ENCODE results near the gene RETREG1.

DNA sequence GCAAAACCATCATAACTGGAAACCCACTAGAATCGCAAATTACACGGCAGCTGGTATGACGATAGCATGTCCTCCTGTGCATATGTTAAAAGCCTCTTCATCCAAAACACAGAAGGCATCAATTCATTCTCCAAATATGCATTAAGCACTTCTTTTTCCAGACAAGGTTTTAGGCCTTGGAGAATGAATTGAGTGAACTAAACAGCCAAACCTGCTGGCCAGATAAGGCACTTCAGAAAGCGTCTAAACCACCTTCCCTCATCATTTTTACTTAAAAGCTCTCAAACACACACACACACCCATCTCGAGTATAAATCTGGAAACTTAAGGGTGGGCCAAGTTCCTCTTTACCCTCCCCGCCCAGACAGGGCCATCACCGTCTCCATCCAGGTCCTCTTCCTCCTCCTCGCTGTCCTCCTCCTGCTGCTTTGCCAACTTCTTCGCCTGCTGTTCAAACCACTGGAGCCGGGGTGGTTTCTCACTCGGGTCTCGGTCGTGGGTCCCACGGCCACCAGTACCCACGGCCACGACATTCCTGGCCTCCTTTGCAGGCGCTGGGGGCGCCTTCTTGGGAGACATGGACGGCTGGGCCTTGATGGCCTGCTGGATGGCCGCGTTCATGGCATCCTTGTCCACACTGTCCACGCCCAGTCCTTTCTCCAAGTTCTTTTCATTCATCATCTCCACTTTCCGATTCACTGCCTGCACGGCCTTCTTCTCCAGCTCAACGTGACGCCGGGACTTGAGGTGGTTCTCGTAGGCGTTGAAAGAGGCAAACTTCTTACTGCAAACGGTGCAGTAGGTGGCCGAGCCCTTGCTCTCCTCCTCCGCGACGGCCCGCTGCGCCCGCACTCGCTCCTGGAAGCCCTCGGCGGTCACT lies 151.9 kb downstream of the RETREG1 start:
- TF ChIP-seq EZH2 (IDR thresholded peaks at IDR 0.05; ENCODE audit: borderline replicate concordance, low read depth, low read length, poor library complexity, severe bottlenecking): no peak
- TF ChIP-seq, protein P1, sequence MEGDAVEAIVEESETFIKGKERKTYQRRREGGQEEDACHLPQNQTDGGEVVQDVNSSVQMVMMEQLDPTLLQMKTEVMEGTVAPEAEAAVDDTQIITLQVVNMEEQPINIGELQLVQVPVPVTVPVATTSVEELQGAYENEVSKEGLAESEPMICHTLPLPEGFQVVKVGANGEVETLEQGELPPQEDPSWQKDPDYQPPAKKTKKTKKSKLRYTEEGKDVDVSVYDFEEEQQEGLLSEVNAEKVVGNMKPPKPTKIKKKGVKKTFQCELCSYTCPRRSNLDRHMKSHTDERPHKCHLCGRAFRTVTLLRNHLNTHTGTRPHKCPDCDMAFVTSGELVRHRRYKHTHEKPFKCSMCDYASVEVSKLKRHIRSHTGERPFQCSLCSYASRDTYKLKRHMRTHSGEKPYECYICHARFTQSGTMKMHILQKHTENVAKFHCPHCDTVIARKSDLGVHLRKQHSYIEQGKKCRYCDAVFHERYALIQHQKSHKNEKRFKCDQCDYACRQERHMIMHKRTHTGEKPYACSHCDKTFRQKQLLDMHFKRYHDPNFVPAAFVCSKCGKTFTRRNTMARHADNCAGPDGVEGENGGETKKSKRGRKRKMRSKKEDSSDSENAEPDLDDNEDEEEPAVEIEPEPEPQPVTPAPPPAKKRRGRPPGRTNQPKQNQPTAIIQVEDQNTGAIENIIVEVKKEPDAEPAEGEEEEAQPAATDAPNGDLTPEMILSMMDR (conservative IDR thresholded peaks at IDR 0.05; ENCODE audit: low read depth, low read length): no peak
